Measurements from ENCODE around the gene R3HDM4.
"Not testable (repeated sequence)": the region's sequence is repeated elsewhere in the genome, so short reads cannot be mapped to it uniquely, and the experiment has no call there.

Gene R3HDM4

GRCh38 chr19:960020-960419 lies 47.0 kb upstream of the R3HDM4 start:
- H4K20me1 ChIP-seq (ENCODE audit: insufficient read depth, low read length): no peaks in the 10 kb centered on the region
- no peak overlapping the region for H3K27ac ChIP-seq (ENCODE audit: low read depth, low read length, poor library complexity, severe bottlenecking)
- H3K9ac ChIP-seq (ENCODE audit: low read length): no peak overlapping the region
- no peak overlapping the region for H3K4me3 ChIP-seq (ENCODE audit: low read depth, low read length, poor library complexity, severe bottlenecking)
- H3K9me3 ChIP-seq (ENCODE audit: low read length): no peaks in the 10 kb centered on the region
- H3K27me3 ChIP-seq (ENCODE audit: insufficient read depth, low read length): peaks cover 15% of the 10 kb centered on the region; the same call in 1 of the 2 replicates
- H3K9me2 ChIP-seq (ENCODE audit: low read depth, low read length): no peaks in the 10 kb centered on the region
- no peaks in the 10 kb centered on the region for H3F3A ChIP-seq (ENCODE audit: insufficient read depth, low read length)
- no peaks in the 10 kb centered on the region for H3K79me2 ChIP-seq (ENCODE audit: insufficient read depth, low read length)
- no peaks in the 10 kb centered on the region for H3K4me1 ChIP-seq (ENCODE audit: insufficient read depth, low read length, severe bottlenecking)
- no peak overlapping the region for H3K4me2 ChIP-seq (ENCODE audit: low read length)
- H3K36me3 ChIP-seq (ENCODE audit: insufficient read depth, low read length): no peaks in the 10 kb centered on the region
- TF ChIP-seq EZH2 (IDR thresholded peaks at IDR 0.05; ENCODE audit: borderline replicate concordance, low read length) (no peak), CTCF (IDR thresholded peaks at IDR 0.05; ENCODE audit: low read length) (no peak)
- no peak overlapping the region for H2AFZ ChIP-seq (ENCODE audit: low read length)

- TF ChIP-seq CTCF (IDR thresholded peaks at IDR 0.05; ENCODE audit: low read length): no peak
- no peak for TF ChIP-seq EZH2 (IDR thresholded peaks at IDR 0.05; ENCODE audit: borderline replicate concordance, low read length)
- no peaks in the 10 kb centered on the region for H3K9me2 ChIP-seq (ENCODE audit: low read depth, low read length)
- no peak overlapping the region for H3K4me3 ChIP-seq (ENCODE audit: low read depth, low read length, poor library complexity, severe bottlenecking)
- peaks cover 14% of the 10 kb centered on the region; the same call in 1 of the 2 replicates for H3K27me3 ChIP-seq (ENCODE audit: insufficient read depth, low read length)
- no peaks in the 10 kb centered on the region for H3F3A ChIP-seq (ENCODE audit: insufficient read depth, low read length)
- H4K20me1 ChIP-seq (ENCODE audit: insufficient read depth, low read length): no peaks in the 10 kb centered on the region
- no peaks in the 10 kb centered on the region for H3K4me1 ChIP-seq (ENCODE audit: insufficient read depth, low read length, severe bottlenecking)
- no peak overlapping the region for H3K9ac ChIP-seq (ENCODE audit: low read length)
- no peak overlapping the region for H3K4me2 ChIP-seq (ENCODE audit: low read length)
- no peaks in the 10 kb centered on the region for H3K9me3 ChIP-seq (ENCODE audit: low read length)
- H3K27ac ChIP-seq (ENCODE audit: low read depth, low read length, poor library complexity, severe bottlenecking): no peak overlapping the region
- H3K36me3 ChIP-seq (ENCODE audit: insufficient read depth, low read length): no peaks in the 10 kb centered on the region
- no peak overlapping the region for H2AFZ ChIP-seq (ENCODE audit: low read length)
- H3K79me2 ChIP-seq (ENCODE audit: insufficient read depth, low read length): no peaks in the 10 kb centered on the region
Measured at GRCh38 chr19:958967-959855, 46.2 kb upstream of the R3HDM4 start.

- H3K9ac ChIP-seq (ENCODE audit: low read length); H3K27ac ChIP-seq (ENCODE audit: low read depth, low read length, poor library complexity, severe bottlenecking); H3K4me3 ChIP-seq (ENCODE audit: low read depth, low read length, poor library complexity, severe bottlenecking); H3K9me3 ChIP-seq (ENCODE audit: low read length); H3K79me2 ChIP-seq (ENCODE audit: insufficient read depth, low read length); H3F3A ChIP-seq (ENCODE audit: insufficient read depth, low read length); H4K20me1 ChIP-seq (ENCODE audit: insufficient read depth, low read length); H2AFZ ChIP-seq (ENCODE audit: low read length); H3K4me2 ChIP-seq (ENCODE audit: low read length); H3K9me2 ChIP-seq (ENCODE audit: low read depth, low read length); H3K4me1 ChIP-seq (ENCODE audit: insufficient read depth, low read length, severe bottlenecking); H3K36me3 ChIP-seq (ENCODE audit: insufficient read depth, low read length): not testable (repeated sequence)
- peaks cover 19% of the 10 kb centered on the region; the same call in 1 of the 2 replicates for H3K27me3 ChIP-seq (ENCODE audit: insufficient read depth, low read length)
Measured at GRCh38 chr19:957578-957977, 44.6 kb upstream of the R3HDM4 start.

Data from OCI-LY1 (cell line).